ENCODE measurements around the gene SKAP2. TPM values are rescaled to one million over a fixed set of nuclear protein-coding genes. Genes with fewer than 3 reads are reported as not detected.

SKAP2 gene
- total RNA-seq, 1 experiment from 2014 or later: 30.7 TPM

DNA sequence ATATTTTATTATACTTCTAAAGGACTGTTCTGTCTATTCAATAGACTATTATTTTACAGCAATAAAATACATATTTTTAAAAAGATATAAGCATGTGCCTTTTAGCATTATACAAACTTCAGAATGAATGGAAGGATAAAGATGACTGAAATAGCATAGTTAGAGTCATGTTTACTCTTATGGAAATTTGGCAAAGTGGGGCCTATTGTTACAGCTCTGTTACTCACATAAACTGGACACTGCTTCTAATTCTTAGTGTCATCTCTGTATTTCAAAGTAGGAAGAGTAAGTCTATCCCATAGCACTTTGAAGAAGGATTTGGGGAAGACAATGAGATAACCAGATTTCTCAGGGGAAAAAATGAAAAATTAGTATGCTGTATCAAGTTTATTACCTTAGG, 168.2 kb downstream of the SKAP2 start (continued):
- TF ChIP-seq, protein P1, sequence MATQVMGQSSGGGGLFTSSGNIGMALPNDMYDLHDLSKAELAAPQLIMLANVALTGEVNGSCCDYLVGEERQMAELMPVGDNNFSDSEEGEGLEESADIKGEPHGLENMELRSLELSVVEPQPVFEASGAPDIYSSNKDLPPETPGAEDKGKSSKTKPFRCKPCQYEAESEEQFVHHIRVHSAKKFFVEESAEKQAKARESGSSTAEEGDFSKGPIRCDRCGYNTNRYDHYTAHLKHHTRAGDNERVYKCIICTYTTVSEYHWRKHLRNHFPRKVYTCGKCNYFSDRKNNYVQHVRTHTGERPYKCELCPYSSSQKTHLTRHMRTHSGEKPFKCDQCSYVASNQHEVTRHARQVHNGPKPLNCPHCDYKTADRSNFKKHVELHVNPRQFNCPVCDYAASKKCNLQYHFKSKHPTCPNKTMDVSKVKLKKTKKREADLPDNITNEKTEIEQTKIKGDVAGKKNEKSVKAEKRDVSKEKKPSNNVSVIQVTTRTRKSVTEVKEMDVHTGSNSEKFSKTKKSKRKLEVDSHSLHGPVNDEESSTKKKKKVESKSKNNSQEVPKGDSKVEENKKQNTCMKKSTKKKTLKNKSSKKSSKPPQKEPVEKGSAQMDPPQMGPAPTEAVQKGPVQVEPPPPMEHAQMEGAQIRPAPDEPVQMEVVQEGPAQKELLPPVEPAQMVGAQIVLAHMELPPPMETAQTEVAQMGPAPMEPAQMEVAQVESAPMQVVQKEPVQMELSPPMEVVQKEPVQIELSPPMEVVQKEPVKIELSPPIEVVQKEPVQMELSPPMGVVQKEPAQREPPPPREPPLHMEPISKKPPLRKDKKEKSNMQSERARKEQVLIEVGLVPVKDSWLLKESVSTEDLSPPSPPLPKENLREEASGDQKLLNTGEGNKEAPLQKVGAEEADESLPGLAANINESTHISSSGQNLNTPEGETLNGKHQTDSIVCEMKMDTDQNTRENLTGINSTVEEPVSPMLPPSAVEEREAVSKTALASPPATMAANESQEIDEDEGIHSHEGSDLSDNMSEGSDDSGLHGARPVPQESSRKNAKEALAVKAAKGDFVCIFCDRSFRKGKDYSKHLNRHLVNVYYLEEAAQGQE (IDR thresholded peaks at IDR 0.05; ENCODE audit: low read depth): no peak
- no peak for TF ChIP-seq ELF1 (IDR thresholded peaks at IDR 0.05; ENCODE audit: borderline replicate concordance, low read depth)
- TF ChIP-seq EZH2 (IDR thresholded peaks at IDR 0.05): no peak
- TF ChIP-seq ZNF274 (IDR thresholded peaks at IDR 0.05; ENCODE audit: low read depth, low read length): no peak
- TF ChIP-seq EZH2phosphoT487 (IDR thresholded peaks at IDR 0.05; ENCODE audit: borderline replicate concordance): no peak

DNA sequence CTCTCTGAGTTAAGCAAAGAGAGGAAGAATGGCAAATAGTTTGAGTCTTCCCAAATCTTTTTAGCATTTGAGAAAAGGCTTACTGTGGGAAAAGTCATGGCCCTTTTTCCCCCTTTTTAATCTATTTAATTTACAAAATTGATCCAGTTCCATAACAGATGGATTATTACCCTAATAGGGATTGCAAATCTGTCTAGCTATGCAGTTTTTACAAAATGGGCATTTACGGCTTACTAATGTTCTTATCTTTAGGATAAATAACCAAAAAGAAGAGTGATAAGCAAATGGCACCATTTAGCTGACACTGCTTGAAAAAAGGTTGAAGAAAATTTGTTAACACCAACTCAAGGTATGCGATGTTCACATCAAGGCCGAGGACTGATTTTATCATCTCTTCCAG, 169.7 kb downstream of the SKAP2 start:
- intact Hi-C loops (cut with micrococcal nuclease): no loop called here

More for the DNA sequence above, 169.7 kb downstream of the SKAP2 start:
- Histone ChIP-seq H3K4me1 (ENCODE audit: control insufficient read depth in 1 of 2, insufficient read depth in 2 of 2, low read length in 2 of 2) (no peaks in the 10 kb centered on the region), H4K20me1 (ENCODE audit: insufficient read depth) (no peaks in the 10 kb centered on the region), H3K27me3 (ENCODE audit: insufficient read depth, low read length) (no peaks in the 10 kb centered on the region), H3K9ac (ENCODE audit: low read length) (no peak overlapping the region), H3K9me3 (ENCODE audit: control insufficient read depth in 1 of 2, insufficient read depth in 1 of 2, low read depth in 1 of 2, low read length in 2 of 2) (no peaks in the 10 kb centered on the region), H3K79me2 (ENCODE audit: insufficient read depth, low read length) (no peaks in the 10 kb centered on the region), H3K9me2 (ENCODE audit: insufficient read depth) (no peaks in the 10 kb centered on the region), H2AFZ (ENCODE audit: low read depth, low read length, poor library complexity, severe bottlenecking) (no peak overlapping the region), H3K4me2 (ENCODE audit: low read length) (no peak overlapping the region), H3K36me3 (ENCODE audit: control insufficient read depth in 1 of 2, insufficient read depth in 2 of 2, low read length in 2 of 2) (no peaks in the 10 kb centered on the region), H3K27ac (ENCODE audit: low read depth, low read length) (no peak overlapping the region), H3K4me3 (replicated peaks in 1 of 2; ENCODE audit: low read depth in 1 of 2, low read length in 2 of 2) (no peak overlapping the region)
- no peak for TF ChIP-seq EGR1 (IDR thresholded peaks at IDR 0.05; ENCODE audit: low read depth)
- TF ChIP-seq TCF7L2 (IDR thresholded peaks at IDR 0.05; ENCODE audit: borderline replicate concordance, extremely low read depth, insufficient read depth, insufficient read length): no peak
- TF ChIP-seq EZH2 (IDR thresholded peaks at IDR 0.05): no peak
- TF ChIP-seq ZFX (IDR thresholded peaks at IDR 0.05): no peak
- no peak for TF ChIP-seq POLR2AphosphoS5 (IDR thresholded peaks at IDR 0.05; ENCODE audit: low read depth, low read length)
- POLR2A ChIA-PET: no interaction called here
- BruUV-seq (replicated peaks): no TSS peak
- CTCF ChIA-PET: interaction anchor here (2.2 to 4.1 kb wide), 2 partner anchors 8 to 13 kb away, joined by 6 to 26 read pairs; no protein-coding TSS in a partner anchor
- RAD21 ChIA-PET (ENCODE audit: low non-redundant PET in 1 of 2, low total read pairs in 2 of 2, uncharacterized antibody in 2 of 2, unreplicated experiment in 2 of 2): no interaction called here
- DNase-seq (ENCODE audit: low read depth, low spot score): no peak
- no peak for ATAC-seq
